Gastroesophageal sphincter (tissue), 3 donors: Measurements from ENCODE around the gene ODAPH.
"Not testable (repeated sequence)": the region's sequence is repeated elsewhere in the genome, so short reads cannot be mapped to it uniquely, and the experiment has no call there.

Experiments used
- CTCF ChIP-seq, 4 experiments: fragments of 200-600 bp in 2 of 4; fragments of 450-650 bp in 2 of 4; sonication (generic) in 1 of 4; IDR thresholded peaks; one replicate each; pipeline ENCODE4 v1.5.1; 2017 to 2019; ENCODE audit warnings: antibody characterized with exemption in 4 of 4, mild to moderate bottlenecking in 2 of 4, moderate library complexity in 2 of 4
- EP300 ChIP-seq: sonication (generic); formaldehyde crosslinking; IDR thresholded peaks from one replicate; pipeline ENCODE4 v1.6.1; 2017; ENCODE audit warnings: antibody characterized with exemption, mild to moderate bottlenecking
- POLR2AphosphoS5 ChIP-seq: sonication (generic); formaldehyde crosslinking; IDR thresholded peaks from one replicate; pipeline ENCODE4 v1.6.1; 2017; ENCODE audit warnings: antibody characterized with exemption

- not testable (repeated sequence) for TF ChIP-seq CTCF (IDR thresholded peaks at IDR 0.05); EP300; POLR2AphosphoS5
Measured at GRCh38 chr4:75537308-75537707, 18.6 kb upstream of the ODAPH start.
